NCI-H82 (cell line): ENCODE data around the gene CYS1.

Source experiments
- DNase-seq: peaks from one replicate; lab custom pipeline; 2025; lab: John Stamatoyannopoulos, UW

The CYS1 gene

DNA sequence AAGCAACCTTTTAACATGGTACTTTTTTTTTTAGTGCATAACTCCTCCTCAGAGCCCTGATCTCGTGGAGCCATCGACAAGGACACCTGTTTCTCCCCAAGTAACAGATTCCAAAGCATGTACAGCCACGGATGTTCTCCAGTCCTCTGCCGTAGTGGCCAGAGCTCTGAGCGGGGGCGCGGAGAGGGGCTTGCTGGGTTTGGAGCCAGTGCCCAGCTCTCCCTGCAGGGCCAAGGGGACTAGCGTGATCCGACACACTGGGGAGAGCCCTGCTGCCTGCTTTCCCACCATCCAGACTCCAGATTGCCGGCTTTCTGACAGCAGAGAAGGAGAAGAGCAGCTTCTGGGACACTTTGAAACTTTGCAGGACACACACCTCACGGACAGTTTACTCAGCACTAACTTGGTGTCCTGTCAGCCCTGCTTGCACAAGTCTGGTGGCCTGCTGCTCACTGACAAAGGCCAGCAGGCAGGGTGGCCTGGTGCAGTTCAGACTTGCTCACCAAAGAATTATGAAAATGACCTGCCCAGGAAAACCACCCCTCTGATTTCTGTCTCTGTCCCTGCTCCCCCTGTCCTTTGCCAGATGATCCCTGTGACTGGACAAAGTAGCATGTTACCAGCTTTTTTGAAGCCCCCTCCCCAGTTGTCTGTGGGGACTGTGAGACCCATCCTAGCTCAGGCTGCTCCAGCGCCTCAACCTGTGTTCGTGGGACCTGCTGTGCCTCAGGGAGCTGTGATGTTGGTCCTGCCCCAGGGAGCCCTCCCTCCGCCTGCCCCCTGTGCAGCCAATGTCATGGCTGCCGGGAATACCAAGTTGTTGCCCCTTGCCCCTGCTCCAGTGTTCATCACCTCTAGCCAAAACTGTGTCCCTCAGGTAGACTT is 32.4 kb downstream of the CYS1 start:
- no peak for DNase-seq

DNA sequence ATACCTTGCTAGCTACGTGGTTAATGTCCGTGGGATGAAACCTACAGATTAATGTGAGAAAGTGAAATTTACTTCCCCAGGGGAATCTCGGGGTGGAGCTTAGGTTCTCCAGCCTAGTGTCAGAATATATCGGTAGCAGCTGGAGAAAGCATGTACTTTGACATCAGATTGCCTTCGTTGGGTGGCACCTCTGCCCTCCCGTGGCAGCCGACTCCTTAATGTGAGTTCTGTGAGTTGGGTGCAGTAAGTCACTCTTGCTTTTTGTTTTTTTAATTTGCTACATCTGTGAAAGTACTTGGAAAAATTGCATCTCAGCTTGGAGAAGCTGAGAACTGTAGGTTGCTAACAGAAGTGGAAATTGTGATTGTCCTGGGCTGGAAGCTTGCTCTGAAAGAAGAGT is 33.3 kb downstream of the CYS1 start:
- DNase-seq, result no peak

DNA sequence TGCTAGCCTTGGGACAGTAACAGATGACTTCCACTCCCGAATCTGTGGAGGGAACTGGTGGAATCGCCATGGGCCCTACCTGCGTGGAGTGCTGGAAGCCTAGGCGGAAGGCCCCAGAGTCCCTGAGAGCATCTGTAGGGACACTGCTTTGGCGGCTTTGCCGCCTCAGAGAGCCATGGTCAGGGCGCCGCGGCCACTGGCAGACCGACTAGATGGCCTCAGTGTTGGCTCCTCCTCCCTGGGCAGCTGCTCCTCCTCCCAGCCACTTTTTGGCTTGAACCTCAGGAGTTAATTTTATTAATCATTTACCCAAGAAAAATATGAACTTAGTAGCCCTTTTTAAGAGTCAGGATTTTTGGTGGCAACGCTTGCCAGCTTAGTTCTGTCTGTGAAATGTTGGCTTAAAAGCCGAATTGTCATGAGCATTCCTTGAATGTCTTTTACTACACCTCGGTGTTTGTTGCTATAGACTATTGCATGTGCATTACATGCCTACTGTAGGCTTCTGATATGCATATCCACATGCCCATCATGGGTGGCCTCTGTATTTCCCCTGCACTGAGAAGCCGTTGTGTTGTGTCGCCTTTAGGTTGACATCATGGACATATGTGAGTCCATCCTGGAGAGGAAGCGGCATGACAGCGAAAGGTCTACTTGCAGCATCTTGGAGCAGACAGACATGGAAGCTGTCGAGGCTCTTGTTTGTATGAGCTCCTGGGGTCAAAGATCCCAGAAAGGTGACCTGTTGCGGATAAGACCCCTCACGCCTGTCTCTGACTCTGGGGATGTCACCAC is 34.5 kb downstream of the CYS1 start:
- DNase-seq, result no peak

DNA sequence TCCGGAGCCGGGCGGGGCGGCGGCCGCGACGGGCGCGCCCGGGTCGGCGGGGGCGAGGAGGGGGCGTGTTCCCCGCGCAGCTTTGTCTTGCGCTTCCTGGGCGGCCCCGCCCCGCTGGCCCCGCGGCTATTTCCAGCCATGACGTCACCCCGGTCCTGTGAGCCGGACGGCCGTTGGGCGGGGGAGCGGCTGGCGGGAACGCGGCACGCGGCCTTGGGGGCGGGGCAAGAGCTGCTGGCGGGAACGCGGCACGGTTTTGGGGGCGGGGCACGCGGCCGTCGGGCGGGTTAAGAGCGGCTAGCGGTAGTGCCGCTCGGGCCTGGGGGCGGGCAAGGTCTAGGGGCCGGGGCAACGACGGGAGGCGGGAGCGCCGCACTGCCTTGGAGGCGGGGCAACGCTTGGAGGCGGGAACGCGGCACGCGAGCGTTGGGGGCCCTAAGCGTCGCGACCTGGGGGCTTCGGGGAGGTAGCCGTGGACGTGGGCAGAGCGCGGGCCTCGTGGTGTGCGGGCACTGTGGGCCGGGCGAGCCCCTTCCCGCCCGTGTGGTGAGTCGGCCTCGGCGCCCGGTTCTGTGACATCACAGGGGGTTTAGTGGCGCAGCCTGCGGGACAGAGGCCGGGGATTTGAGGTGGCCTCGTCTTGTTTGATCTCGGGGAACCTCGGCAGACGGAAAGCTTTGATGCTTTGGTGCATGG is 36.2 kb downstream of the CYS1 start:
- DNase-seq, result peak; percentile 76

DNA sequence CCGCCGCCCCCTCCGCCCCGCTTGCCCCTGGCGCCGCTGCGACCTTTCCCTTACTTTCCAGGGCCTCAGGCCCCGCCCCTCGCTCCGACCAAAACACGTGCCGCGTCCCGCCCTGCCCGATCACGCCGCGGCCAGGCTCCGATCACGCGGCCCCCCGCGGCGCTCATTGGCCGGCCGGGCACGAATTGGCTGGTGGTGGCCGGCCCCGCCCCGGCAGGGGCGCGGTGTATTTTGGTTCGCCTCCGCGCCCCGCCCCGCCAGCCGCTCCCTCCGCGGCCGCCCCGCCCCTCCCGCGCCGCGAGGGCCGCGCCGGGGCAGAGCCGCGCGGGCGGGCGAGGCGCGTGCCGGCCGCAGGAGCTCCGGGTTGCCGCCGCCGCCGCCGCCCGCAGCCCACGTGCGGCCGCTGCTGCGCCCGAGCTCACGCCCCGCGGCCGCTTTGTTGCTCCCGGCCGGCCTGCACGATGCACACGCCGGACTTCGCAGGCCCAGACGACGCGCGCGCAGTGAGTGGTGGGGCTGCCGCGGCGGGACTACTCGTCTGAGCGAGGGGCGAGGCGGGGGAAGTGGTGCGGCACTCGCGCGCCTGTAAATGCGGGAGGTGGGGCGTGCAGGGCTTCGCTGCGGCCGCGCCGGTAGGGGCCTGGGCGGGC is 36.8 kb downstream of the CYS1 start, which contains the start of gene KLF11:
Gene KLF11, plus strand, starts transcription at position 295 of the 650 bp plus-strand sequence. Its CDS starts 167 bp downstream, at position 462.
- peak; percentile 78 for DNase-seq

DNA sequence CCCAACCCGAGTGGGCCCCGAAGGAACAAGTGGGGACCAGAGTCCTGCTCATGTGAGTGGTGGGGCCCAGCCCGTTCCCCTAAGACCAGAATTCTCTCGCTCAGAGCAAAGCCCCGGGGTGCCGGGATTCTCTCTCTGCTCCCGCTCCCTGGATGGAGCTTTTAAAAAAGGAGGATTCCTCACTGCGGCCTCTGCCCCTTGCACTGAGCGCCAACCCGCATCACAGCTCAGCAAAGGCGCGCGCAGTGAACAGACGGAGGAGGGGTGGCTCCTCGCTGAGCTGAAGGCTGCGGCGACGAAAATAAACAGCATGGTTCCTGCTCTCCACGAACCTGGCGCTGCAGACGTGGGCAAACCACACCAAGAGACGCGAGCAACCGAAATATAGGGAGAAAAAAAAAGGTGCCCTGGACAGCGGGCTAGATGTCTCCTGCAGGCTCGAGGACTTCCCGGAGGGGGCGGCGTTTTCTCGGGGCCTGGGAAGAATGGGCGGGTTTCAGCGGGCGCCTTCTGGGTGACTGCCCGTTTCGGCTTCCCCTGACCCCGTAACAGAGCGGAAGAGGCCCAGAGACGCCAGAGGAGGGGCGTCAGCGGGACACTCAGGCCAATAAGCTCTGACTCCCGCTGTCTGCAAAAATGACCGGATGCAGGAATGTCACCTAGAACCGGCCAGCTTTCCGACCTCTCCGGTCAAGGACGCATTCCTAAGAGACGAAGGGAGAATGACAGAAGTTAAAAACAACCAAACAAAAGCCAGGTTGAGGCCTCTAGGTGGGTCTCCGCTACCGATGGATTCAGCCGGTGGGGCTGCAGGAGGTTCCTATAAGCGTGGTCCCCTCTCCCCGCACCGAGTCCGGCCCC is 37.7 kb downstream of the CYS1 start:
- no peak for DNase-seq

DNA sequence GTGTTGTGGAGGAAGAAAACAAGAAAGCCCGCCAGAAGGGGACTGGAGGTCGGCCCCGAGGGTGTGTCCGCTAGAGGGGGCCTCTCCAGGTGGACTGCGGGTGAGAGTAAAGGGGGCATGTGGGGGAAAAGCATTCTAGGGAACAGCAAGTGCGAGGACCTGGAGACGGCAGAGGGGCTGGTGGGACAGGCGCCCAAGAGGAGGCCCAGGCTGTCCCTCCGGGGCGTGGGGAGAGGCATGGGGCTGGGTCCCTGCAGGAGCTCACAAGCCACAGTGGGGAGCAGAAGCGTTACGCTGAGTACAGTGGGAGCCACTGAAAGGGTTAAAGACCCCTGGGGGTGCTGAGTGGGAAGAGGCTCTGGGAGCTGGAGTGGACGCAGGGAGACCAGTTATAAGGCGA is 38.5 kb downstream of the CYS1 start:
- DNase-seq, result no peak

DNA sequence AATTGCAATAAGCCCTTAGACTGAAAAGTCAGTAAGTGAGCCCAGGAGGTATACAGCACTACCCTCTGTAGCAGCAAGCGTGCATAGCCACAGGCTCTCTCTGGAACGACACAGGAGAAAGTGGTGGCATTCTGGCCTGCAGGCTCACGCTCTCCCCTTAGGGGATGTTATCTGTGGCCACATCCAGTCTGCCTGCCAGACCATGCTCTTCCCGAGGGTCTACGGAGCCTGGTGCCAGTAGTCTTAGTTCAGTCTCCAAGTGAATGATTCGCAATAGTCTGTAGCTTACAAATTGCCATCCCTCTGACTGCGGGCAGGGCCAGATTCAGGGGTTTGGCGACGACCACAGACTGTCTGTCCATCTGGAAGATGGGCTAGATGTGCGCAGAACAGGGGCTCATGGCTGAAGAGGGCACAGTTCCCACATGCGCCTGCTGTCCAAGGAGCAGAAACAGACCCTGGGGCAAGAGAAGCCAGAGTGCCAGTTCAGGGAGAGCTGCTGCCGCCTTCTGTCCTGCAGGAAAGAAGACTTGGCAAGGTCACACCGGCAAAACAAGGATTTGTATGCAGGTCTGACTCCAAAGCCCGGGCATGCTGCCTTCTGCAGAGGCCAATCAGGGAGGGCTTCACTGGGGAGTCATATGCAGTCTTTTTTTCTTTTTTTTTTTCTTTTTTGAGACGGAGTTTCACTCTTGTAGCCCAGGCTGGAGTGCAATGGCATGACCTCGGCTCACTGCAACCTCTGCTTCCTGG is 40.4 kb downstream of the CYS1 start:
- no peak for DNase-seq

DNA sequence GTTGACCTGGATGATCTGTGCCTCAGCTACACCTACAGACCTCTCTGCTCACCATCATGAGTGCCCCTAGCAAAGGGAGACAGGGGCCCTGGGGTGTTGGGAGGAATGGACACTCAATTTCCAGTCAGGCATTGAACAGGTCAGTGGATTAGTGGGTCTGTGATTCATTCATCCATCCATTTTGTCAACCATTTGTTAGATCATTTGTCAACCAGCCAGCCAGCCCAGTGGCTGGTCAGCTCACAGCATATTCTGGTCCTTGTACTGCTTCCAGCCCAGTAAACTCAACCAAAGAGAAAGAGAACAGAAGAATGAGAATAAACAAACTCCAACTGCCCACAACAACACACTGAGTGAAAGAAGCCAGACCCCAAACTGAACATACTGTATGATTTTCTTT is 41.5 kb downstream of the CYS1 start:
- DNase-seq, result no peak

DNA sequence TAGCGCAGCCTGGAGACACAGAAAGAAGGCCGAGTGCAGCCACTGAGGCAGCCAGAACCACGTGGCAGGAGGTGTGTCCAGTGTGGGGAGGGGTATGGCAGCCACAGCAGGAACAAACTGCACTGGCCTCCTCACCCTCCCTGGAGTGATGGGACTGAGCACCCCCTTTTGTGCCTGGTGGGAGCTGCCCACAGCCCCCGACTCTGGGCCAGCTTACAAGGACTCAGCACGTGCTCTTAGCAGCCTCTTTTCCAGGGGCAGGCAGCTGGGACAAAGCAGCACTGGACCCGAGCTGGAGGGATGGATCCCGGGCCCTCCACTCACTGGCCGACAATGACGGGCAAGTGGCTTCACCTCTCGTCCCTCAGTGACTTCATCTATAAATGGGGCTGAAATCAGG is 42.1 kb downstream of the CYS1 start:
- no peak for DNase-seq

DNA sequence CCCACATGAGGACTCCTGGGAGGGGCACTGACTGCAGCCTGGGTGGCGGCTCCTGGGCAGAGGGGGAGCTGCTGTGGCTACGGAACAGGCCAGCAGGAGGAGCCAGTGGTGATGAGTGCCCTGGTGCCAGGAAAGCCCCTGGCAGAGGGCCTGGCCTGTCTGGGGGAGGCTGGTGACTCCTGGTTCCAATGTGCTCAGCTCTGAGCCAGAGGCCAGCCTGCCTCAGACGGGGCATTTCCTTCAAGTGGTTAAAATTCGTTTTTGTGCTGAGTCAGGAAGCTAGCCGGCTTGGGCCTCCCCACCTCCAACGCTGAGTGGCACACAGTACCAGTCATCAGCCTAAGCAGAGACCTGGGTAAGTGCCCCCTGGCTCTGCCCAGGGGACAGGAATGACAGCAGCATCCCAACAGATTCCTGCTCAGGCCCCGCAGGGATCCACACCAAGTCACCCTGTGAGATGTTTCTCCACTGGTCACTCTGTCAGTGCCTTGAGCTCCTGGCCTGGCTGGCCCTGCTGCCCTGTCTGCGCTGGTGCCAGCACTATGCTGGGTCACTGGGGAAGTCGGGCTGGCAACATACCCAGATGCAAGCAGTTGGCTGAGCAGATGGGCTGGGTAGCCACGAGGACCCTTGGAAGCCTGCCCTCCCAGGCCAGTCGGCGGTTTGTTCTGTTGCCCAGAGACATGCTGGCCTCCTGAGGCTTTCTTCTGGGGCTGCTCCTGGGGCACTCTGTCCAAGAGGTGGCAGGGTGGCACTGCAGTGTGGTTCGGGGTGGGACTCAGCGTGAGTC is 43.9 kb downstream of the CYS1 start:
- DNase-seq, result peak; percentile 29

DNA sequence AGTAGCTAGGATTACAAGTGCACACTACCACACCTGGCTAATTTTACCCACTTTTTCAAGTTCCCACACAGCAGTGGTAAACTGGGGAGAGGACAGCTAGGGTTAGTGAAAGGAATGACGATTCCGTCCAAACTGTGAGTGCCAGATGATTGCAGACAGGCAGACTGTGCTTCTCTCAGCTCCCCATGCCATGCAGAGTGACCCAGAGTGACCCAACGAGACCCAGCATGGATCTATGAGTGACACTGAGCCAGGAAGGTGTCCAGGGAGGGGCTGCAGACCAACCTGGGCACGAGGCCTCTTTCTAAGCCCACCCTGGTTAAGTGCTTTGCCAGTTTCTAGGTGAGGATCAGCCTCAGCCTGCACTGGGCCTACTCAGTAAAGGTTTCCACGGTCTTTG is 44.6 kb downstream of the CYS1 start:
- DNase-seq, result no peak

DNA sequence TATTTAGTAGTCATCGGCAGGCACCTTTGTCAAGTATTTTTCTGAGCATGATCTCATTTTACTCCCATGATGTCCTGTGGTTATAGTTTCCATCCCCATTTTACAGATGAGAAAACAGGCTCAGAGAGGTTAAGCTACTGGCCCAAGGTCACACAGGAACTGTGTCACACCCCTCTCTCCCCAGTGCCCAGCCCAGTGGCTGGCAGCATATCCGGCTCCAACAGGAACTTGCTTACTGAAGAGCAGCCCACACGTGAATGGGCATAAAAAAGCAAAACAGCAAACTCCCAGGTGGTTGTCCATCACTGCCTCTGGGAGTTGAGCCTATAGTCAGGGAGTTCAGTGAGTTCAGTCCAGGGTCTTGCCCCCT is 45.2 kb downstream of the CYS1 start:
- no peak for DNase-seq

DNA sequence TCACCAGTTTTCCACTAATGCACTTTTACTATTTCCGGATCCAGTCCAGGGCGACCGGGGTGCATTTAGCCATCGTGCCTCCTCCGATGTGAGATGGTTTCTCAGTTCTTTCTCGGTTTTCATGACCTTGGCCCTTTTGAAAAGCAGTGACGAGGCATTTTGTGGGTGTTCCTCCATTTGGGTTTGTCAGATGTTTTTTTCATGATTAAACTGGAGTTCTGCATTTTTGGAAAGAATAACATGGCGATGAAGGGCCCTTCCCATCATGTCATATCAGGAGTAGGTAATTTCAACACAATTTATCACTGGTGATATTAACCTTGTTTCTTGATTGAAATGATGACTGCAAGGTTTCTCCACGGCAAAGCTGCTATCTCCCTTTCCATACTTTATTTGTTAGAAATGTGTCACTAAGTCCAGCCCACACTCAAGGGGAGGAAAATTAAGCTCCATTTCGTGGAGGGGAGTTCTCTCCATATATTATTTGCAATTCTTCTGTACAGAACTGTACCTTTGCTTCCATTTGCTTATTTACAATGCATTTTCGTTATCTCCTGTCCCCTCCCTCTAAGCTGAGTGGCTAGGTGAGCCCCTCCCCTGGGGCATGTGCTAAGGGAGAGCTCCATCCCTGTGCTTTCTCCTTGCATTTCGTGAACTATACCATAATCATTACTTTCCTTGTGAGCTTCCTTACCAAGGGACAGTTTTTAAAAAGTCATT is 45.7 kb downstream of the CYS1 start:
- DNase-seq, result no peak

DNA sequence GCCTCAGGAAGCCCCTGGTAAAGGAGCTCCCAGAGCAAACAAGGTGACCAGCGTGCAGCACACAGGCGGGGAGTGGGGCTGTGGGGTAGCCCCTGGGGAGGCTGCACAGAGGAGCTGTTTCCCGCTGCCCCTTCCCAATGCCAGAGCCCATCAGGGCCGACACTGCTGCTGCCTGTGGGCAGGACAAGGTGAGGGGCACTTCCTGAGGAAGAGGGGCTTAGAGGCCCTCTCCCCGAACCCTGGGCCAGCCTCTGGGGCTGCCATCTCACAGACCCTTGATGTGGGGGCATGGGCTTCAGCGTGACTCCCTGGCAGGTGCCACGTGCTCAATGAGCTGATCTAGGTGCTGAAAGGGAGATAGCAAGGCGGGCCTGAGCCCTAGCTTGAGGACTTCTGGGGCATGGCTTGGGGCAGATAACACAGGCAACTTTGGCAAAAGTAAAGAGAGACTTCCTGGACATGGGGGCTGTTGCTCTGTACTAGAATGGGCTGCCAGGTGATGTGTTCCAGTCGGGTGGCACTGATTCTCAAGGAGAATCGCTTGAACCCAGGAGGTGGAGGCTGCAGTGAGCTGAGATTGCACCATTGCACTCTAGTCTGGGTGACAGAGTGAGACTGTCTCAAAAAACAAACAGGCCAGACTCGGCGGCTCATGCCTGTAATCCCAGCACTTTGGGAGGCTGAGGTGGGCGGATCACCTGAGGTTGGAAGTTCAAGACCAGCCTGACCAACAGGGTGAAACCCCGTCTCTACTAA is 46.8 kb downstream of the CYS1 start:
- DNase-seq, result no peak

DNA sequence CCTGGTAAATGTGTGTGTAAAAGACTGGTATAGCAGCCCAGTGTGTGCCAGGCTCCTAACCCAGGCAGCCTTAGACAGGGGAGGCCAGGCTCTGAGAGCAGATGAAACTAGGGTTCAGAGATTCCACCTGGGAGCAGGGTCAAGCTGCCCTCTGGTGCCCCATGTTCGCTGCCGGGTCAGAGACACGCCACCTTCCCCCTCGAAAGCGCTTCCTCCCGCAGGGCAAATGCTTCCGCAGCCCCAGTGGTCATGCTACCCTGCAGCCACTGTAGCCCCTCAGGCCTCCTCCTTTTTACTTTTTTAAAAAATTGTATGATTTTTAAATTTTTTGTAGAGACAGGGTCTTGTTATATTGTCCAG is 47.5 kb downstream of the CYS1 start:
- no peak for DNase-seq

DNA sequence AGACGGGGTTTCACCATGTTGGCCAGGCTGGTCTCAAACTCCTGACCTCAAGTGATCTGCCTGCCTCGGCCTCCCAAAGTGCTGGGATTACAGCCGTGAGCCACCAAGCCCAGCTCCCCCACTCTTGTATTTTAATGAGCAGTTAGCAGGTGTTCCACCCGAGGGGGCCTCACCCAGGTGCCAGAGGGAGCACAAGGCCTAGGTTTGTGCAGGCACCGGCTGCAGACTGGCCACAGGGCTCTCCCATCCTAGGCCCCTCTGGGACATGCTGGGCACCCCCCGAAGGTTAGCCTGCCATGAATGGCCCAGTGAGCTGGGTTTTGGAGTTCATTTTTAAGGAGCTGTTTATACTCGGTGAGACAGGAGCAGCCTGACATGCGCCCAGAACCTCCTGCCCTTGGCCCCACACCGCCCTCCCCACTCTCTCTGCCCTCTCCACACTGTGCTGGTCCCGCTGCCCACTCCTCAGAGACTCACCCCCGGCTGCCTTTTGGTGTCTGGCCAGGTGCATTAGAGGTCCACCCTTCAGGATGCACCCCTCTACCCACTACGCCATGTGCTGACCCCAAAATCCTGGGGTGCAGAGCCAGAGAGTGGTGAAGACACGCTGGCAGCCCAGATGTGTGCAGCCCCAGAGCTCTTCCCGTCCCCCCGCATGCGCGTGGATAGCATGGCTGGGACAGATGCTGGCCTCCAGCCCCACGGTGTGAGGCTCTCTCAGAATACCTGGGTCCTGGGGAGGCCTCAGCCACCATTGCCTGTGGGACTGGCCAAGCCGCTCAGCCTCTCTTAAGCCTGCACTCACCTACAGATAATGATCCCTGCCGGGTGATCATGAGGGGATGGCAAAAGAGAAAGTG is 48.1 kb downstream of the CYS1 start:
- DNase-seq, result no peak
